Measurements from ENCODE around the gene TLN1.

The TLN1 gene

DNA sequence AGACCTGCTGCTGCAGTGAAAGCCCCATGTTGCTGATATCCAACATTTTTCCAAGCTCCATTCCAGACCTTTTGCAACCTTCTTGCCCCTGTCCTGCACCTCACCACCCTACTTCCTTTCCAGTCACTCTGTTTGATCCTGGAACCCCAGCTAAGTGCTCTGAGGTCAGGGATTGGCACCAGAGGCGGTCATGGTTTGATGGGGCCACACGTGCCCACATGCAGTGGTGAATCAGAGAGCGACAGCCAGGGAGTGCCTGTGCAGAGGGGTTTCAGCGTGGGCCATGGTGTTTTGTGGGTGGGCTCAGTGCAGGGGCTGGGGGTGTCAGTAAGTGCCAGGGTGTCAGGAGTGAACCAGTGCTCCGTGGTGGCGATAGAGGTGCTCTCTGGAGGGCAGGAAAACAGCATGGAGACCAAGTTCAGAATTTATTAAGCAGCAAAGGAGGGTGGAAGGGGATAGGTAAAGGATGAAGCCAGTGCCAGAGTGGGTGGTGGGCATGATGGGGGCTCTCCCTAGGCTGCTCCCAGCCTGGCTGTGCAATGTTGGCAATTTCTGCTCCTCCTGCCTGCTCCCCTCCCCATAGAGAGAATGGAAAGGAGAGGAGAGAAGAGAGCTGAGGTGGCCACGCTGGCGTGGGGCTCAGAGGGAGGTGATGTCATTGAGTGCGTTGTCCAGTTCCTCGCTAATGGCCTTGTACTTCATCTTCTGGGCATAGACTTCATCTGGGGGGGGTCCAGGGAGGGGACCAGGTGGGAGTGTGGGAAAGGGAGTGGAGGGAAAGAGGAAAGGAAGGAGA is 49.3 kb downstream of the TLN1 start:
- Histone ChIP-seq H3K36me3 (ENCODE audit: control insufficient read depth, insufficient read depth, low read length) (no peaks in the 10 kb centered on the region), H3K27me3 (replicated peaks; ENCODE audit: control insufficient read depth, insufficient read depth, low read length) (no peaks in the 10 kb centered on the region), H3K4me3 (replicated peaks; ENCODE audit: low read depth, low read length) (no peak overlapping the region)
- no peak for DNase-seq (ENCODE audit: extremely low read depth, insufficient read length)
- TF ChIP-seq, protein P1, sequence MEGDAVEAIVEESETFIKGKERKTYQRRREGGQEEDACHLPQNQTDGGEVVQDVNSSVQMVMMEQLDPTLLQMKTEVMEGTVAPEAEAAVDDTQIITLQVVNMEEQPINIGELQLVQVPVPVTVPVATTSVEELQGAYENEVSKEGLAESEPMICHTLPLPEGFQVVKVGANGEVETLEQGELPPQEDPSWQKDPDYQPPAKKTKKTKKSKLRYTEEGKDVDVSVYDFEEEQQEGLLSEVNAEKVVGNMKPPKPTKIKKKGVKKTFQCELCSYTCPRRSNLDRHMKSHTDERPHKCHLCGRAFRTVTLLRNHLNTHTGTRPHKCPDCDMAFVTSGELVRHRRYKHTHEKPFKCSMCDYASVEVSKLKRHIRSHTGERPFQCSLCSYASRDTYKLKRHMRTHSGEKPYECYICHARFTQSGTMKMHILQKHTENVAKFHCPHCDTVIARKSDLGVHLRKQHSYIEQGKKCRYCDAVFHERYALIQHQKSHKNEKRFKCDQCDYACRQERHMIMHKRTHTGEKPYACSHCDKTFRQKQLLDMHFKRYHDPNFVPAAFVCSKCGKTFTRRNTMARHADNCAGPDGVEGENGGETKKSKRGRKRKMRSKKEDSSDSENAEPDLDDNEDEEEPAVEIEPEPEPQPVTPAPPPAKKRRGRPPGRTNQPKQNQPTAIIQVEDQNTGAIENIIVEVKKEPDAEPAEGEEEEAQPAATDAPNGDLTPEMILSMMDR (IDR thresholded peaks at IDR 0.05; ENCODE audit: insufficient read depth, low read length, poor library complexity, severe bottlenecking): no peak

DNA sequence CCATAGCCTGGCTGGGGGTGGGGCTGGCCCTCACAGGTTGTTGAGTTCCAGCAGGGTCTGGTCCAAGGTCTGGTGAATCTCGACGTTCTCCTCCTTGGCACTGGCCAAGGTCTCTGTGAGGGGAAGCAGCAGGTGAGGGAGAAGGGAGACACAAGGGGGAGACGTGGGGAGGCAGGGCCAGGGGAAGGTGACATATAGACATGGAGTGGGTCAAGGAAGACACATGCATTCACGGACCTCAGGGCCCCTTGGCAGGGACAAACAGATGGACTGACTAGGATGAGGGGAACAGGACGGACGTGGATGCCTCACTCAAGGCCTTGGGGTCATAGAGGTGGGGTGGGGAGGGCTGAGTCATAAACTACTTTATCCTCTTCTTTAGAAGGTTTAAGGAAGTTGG is 49.9 kb downstream of the TLN1 start:
- no peak overlapping the region for H3K4me3 ChIP-seq (replicated peaks; ENCODE audit: low read depth, low read length)
- DNase-seq (ENCODE audit: extremely low read depth, insufficient read length): no peak
- no peaks in the 10 kb centered on the region for H3K27me3 ChIP-seq (replicated peaks; ENCODE audit: control insufficient read depth, insufficient read depth, low read length)
- no peaks in the 10 kb centered on the region for H3K36me3 ChIP-seq (ENCODE audit: control insufficient read depth, insufficient read depth, low read length)
- TF ChIP-seq, protein P1 (IDR thresholded peaks at IDR 0.05; ENCODE audit: insufficient read depth, low read length, poor library complexity, severe bottlenecking): no peak

DNA sequence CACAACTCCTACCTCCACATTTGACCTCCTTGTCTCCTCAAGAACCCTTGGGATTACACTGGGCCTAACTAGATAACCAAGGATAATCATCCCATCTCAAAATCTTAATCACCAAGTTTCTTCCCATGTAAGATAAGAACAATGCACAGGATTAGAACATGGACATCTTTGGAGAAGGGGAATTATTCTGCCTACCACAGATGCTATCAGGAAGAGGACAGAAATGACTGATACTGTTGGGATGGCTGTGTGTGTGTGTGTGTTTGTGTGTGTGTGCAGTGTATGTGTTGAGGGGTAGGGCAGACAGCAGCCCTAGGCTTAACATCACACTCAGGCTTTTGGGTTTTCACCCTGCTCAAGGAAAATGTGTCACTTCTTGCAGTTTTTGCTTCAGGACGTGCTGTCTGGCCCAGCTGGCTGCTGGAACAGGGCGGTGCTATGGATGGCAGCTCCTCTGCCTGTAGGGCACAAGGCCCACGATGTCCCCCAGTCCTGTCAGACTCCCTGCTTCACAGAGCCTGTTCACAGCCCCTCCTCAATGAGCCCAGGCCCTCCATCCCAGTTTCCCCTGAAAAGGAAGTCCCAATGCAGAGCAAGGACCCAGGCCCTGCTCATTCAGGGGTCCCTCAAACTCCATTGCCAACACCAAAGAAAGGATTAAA is 50.5 kb downstream of the TLN1 start:
- Histone ChIP-seq H3K4me3 (replicated peaks; ENCODE audit: low read depth, low read length) (no peak overlapping the region), H3K27me3 (replicated peaks; ENCODE audit: control insufficient read depth, insufficient read depth, low read length) (no peaks in the 10 kb centered on the region), H3K36me3 (ENCODE audit: control insufficient read depth, insufficient read depth, low read length) (no peaks in the 10 kb centered on the region)
- DNase-seq (ENCODE audit: extremely low read depth, insufficient read length): no peak
- TF ChIP-seq, protein P1 (IDR thresholded peaks at IDR 0.05; ENCODE audit: insufficient read depth, low read length, poor library complexity, severe bottlenecking): no peak

DNA sequence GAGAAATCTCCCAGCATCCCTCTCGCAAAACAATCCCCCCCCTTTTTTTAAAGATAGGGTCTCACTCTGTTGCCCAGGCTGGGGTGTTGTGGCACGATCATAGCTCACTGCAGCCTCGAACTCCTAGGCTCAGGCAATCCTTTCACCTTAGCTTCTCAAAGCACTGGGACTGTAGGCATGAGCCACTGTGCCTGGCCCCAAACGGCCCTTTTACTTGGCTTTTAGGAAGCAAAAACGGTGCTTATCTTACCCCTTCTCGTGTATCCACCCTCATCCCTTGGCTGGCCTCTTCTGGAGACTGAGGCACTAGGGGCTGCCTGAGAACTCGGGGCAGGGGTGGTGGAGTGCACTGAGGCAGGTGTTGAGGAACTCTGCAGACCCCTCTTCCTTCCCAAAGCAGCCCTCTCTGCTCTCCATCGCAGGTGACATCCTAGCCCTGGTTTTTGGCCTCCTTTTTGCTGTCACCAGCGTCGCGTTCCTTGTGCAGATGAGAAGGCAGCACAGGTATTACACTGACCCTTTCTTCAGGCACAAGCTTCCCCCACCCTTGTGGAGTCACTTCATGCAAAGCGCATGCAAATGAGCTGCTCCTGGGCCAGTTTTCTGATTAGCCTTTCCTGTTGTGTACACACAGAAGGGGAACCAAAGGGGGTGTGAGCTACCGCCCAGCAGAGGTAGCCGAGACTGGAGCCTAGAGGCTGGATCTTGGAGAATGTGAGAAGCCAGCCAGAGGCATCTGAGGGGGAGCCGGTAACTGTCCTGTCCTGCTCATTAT is 51.5 kb downstream of the TLN1 start:
- DNase-seq (ENCODE audit: extremely low read depth, insufficient read length): no peak
- TF ChIP-seq, protein P1 (IDR thresholded peaks at IDR 0.05; ENCODE audit: insufficient read depth, low read length, poor library complexity, severe bottlenecking): no peak
- Histone ChIP-seq H3K4me3 (replicated peaks; ENCODE audit: low read depth, low read length) (no peak overlapping the region), H3K27me3 (replicated peaks; ENCODE audit: control insufficient read depth, insufficient read depth, low read length) (no peaks in the 10 kb centered on the region), H3K36me3 (ENCODE audit: control insufficient read depth, insufficient read depth, low read length) (no peaks in the 10 kb centered on the region)

DNA sequence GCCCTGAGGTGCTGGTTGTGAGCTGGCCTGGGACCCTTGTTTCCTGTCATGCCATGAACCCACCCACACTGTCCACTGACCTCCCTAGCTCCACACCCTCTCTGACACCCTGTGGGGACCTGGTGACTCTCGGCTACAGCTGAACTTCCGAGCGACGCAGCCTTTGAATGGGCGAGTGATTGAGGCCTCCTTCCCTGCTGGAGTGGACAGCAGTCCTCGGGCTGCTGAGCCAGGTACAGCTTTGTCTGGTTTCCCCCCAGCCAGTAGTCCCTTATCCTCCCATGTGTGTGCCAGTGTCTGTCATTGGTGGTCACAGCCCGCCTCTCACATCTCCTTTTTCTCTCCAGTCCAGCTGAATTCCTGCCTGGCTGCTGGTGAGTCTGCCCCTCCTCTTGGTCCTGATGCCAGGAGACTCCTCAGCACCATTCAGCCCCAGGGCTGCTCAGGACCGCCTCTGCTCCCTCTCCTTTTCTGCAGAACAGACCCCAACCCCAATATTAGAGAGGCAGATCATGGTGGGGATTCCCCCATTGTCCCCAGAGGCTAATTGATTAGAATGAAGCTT is 52.1 kb downstream of the TLN1 start:
- no peak overlapping the region for H3K4me3 ChIP-seq (replicated peaks; ENCODE audit: low read depth, low read length)
- no peak for DNase-seq (ENCODE audit: extremely low read depth, insufficient read length)
- H3K36me3 ChIP-seq (ENCODE audit: control insufficient read depth, insufficient read depth, low read length): no peaks in the 10 kb centered on the region
- TF ChIP-seq, protein P1 (IDR thresholded peaks at IDR 0.05; ENCODE audit: insufficient read depth, low read length, poor library complexity, severe bottlenecking): no peak
- H3K27me3 ChIP-seq (replicated peaks; ENCODE audit: control insufficient read depth, insufficient read depth, low read length): no peaks in the 10 kb centered on the region; the same call in 1 of the 2 replicates
